DMS153 (cell line): ENCODE data around the gene YJEFN3.

Experiments used
- DNase-seq: peaks from one replicate; lab custom pipeline; 2025; lab: John Stamatoyannopoulos, UW

The YJEFN3 gene

DNA sequence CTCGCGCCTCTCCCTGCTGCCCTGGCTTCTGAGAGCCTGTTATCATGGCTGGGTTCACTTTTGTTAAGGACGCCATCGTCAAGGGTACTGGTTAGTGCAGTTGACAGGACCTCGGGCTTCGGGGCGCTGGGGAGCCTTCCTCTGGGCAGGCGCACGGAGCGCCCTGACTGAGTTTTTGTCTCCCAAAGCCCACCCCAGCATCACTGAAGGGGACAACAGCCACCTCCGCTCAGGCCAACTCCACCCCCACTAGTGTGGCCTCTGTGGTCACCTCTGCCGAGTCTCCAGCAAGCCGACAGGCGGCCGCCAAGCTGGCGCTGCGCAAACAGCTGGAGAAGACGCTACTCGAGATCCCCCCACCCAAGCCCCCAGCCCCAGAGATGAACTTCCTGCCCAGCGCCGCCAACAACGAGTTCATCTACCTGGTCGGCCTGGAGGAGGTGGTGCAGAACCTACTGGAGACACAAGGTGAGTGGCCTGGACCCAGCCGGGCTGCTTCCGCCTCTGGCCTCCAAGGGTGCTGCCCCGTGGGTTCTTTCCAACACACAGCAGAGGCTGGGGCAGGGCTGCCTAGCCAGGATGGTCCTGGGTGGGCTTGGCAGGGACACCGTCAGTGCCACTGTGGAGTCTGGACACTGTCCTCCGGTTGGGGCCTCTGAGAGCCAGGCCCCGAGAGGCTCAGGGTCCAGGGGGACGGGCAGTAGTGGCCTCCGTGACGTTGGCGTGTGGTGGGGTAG is 30.3 kb upstream of the YJEFN3 start:
- no peak for DNase-seq

DNA sequence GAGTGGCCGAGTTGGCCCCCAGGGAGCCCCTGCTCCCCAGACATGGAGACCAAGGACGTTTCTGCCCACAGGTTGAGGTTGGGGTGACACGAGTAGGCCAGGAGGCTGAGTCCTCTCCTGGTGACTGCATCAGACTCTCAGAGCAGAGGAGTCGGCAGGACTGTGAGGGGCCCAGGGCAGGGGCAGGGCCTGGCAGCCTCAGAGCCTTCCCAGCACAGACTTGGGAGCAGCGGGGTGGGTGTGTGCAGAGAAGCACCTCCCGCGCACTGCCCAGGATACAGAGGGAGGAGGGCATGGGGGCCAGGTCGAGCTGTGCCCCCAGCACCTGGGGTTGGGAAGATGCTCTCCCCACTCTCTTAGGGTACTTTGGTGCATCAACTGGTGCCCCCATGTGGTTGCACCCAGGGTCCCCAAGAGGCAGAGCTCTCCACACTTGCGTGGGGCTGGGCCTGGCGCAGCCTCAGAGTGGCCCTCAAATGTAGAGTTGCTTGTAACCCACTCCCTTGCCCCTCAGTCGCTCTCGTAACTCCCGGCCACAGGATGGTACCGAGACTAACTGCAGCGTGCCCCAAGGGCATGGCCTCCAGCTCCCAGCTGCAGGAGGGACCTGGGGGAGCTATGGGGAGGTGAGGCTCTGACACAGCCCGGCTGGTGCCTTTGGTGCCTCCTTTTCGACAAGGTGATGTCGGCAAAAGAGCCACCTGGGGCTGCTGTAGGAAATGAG is 29.3 kb upstream of the YJEFN3 start:
- DNase-seq = no peak

- no peak for DNase-seq
Measured at GRCh38 chr19:19500975-19501644, 27.6 kb upstream of the YJEFN3 start.

DNA sequence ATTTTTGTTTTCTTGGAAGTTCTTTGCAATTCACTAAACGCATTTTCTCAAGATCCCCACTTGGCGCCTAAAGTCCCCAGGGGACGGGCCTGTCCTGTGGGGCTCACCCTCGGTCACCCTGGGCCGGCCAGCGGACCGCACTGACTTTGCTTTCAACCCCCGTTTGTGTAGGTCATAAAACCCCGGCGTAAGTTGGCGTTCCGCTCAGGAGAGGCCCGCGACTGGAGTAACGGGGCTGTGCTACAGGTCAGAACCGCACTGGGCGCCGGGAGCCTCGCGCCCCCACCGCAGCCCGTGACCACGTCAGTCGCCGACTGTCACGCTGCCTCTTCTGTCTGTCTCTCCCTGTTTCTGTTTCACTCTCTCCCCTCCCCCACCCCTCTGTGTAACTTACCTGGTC is 26.9 kb upstream of the YJEFN3 start:
- no peak for DNase-seq

GRCh38 chr19:19502281-19502680 is 26.4 kb upstream of the YJEFN3 start:
- no peak for DNase-seq

- no peak for DNase-seq
Measured at GRCh38 chr19:19502808-19503602, 25.7 kb upstream of the YJEFN3 start.

DNA sequence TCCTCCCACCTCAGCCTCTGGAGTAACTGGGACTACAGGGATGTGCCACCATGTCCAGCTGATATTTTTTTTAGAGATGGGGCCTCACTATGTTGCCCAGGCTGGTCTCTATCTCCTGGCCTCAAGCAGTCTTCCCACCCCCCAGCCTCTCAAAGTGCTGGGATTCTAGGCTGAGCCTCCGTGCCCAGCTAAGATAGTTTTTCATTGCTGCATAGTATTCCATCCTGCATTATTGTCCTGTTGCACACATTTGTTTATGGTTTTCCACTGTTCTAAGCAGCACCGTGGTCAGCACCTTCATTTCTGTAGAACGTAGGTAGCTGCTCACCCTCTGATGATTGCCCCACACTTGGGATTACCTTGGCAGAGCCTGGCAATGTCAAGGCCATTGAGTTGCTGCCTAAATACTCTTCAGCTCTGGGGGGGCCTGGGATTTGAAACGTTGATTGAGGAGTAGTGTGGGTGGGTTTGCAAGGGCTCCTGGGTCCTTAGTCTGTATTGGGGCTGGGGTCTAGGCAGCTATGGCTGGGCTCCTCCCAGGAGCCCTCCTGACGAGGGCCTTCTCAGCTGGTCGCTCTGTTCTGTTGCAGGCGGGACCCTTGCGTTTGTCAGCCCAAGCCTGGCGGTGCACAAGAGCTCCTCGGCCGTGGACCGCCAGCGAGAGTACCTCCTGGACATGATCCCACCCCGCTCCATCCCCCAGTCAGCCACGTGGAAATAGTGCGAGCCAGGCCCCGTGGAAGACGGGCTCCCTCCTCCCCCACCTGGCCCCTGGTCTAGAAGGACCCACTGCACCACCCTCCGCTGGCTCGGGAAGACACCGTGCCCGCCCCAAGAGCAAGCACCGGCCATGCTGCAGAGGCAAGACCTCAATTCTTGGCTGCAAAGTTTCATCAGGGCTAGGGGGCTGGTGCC is 23.7 kb upstream of the YJEFN3 start:
- DNase-seq = no peak

- DNase-seq = no peak
Measured at GRCh38 chr19:19505669-19506326, 22.9 kb upstream of the YJEFN3 start.

- no peak for DNase-seq
Measured at GRCh38 chr19:19506592-19506991, 22.1 kb upstream of the YJEFN3 start.

DNA sequence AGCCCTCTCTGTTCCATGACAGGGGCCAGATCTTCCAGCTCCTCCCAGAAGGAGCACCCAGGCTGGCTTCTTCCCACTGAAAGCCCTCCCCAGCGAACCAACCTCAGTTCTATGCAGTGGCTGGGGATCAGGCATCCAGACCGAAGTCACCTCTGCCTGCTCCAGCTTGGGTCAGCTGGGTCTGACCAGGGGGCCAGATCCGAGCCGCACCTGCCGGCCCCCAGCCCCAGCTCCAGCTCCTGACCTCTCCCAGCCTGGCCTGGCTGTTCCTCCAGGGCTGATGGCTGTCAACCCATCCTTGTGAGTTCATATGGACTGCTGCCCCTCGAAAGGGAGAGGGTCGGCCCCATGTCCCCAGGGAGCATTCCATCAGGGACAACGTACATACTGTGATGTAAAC is 21.4 kb upstream of the YJEFN3 start:
- no peak for DNase-seq

DNA sequence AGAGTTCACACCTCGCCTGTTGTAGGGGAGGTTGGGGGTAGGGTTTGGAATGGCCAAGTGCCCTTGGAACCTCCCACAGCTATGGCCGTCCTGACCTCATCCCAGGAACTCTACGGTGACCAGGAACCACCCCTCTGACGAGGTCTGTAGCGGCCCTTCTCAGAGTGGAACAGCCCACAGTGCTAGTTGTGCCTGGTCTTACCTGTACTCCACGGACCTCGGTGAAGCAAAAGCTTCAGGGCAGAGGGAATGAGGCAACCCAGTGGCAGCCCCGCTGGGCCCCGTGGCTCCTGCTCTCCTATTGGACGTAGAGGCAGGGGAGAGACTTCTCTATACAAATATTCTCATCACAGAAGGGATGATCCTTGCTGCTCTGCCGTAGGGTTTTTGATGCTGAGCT is 20.5 kb upstream of the YJEFN3 start:
- no peak for DNase-seq

GRCh38 chr19:19510432-19510831 is 18.3 kb upstream of the YJEFN3 start:
- DNase-seq = no peak

DNA sequence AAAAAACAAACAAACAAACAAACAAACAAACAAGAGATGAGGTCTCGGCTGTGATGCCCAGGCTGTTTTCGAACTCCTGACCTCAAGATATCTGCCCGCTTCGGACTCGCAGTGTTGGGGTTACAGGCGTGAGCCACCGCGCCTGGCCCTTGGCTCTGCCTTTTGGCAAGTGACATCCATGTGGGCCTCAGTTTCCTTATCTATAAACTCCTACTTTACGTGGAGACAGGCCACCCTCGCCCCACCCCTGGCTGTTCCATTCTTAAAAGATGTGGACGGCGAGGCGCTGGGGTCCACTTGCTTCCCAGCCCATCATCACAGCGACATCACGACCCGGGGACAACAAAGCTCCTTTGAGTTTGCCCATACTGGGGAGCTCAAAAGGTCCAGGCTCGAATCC is 15.0 kb upstream of the YJEFN3 start:
- no peak for DNase-seq

GRCh38 chr19:19514215-19514657 is 14.5 kb upstream of the YJEFN3 start:
- DNase-seq = no peak

GRCh38 chr19:19514881-19515641 is 13.7 kb upstream of the YJEFN3 start, which contains the start of gene TSSK6:
Gene TSSK6 (minus strand): TSS chr19:19515548. CDS start chr19:19515427, 121 bp downstream.
- DNase-seq = no peak

GRCh38 chr19:19515642-19516519 is 12.8 kb upstream of the YJEFN3 start, which contains the start of gene NDUFA13:
Gene NDUFA13 (plus strand): TSS chr19:19516225. CDS start chr19:19516239, 14 bp downstream.
- peak; percentile 83 for DNase-seq

DNA sequence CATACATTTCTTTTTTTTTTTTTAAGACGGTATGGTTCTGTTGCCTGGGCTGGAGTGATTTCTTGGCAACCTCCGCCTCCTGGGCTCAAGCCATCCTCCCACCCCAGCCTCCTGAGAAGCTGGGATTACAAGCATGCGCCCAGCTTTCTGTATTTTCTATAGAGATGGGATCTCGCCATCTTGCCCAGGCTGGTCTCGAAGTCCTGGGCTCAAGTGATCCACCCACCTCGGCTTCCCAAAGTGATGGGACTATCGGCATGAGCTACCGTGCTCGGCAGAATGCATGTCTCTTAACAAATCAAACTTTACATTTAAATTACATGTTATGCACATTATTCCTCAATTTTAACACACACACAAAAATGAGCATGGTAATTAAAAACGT is 11.5 kb upstream of the YJEFN3 start:
- no peak for DNase-seq

- no peak for DNase-seq
Measured at GRCh38 chr19:19520989-19521388, 7.7 kb upstream of the YJEFN3 start.

GRCh38 chr19:19523177-19523576 is 5.5 kb upstream of the YJEFN3 start:
- DNase-seq = no peak
